Left lung (tissue), 8 donors: ENCODE results near the gene TLCD4. TPM values are rescaled to one million over a fixed set of nuclear protein-coding genes. Genes with fewer than 3 reads are reported as not detected.

ENCODE experiments used
- polyA plus RNA-seq, 6 donors: library from polyadenylated mRNA; unstranded; fragments of 120-200 nt; gene quantifications; one replicate each; pipeline ENCODE4 v1.2.1, GENCODE V29; 2013; ENCODE audit not compliant: insufficient read length in 6 of 6
- total RNA-seq, 2 donors: library from RNA; stranded (reverse); fragmentation: NEBNext Ultra II Directional; extraction: Animal tissue kit (Norgen Biotek cat#: 25700); gene quantifications; one replicate each; pipeline ENCODE4 v1.2.1, GENCODE V29; 2021
- donor health status: DM: no; HTN: yes; CAD: no.
- donor health status: DM: no; HTN: no; CAD: no.

TLCD4 gene
- total and polyA plus RNA-seq, 8 donors = 9.5 to 21.3 (median 12.2) TPM

Other genes starting within 250 kb of the TLCD4 start
- 100 to 1,000 TPM; 239 to 290 TPM for gene CNN3, start 190.2 kb upstream of the TLCD4 start, total RNA-seq
- 100 to 1,000 TPM; 265 to 326 (median 277) TPM for gene CNN3, start 190.2 kb upstream of the TLCD4 start, polyA plus RNA-seq
- gene ALG14, start 44.4 kb upstream of the TLCD4 start, total RNA-seq = 1 to 10 TPM; 5.1 to 7.9 TPM
- 10 to 100 TPM in 4 of 6 donors, 1 to 10 TPM in 2; 8.1 to 13.4 (median 11.0) TPM for gene ALG14, start 44.4 kb upstream of the TLCD4 start, polyA plus RNA-seq
- 10 to 100 TPM; 12.4 to 12.7 TPM for gene RWDD3, start 116.9 kb downstream of the TLCD4 start, total RNA-seq
- 10 to 100 TPM; 45.4 to 58.6 (median 47.4) TPM for gene RWDD3, start 116.9 kb downstream of the TLCD4 start, polyA plus RNA-seq